Measurements from ENCODE around the gene ZNF546.

DNA sequence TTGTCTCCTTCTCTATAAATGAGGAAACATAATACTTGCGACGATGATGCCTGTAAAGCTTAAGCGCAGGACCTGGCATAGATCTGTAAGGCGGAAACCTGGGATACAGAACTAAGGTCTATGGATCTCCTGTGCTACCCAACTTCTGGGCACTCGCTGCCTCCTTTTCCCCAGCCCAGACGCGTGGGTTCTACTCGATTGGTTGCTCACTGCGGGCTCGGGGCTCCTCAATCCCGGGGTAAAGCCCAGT lies 26.5 kb upstream of the ZNF546 start:
- TF ChIP-seq CTCF (IDR thresholded peaks at IDR 0.05) (no peak), ZFX (IDR thresholded peaks at IDR 0.05; ENCODE audit: borderline replicate concordance) (no peak)

Data from 22Rv1 (cell line).